ENCODE measurements around the gene NUDCD3. TPM values are rescaled to one million over a fixed set of nuclear protein-coding genes. Genes with fewer than 3 reads are reported as not detected.

Gene NUDCD3
- total RNA-seq, 1 experiment from 2014 or later: 117 TPM

GRCh38 chr7:44330331-44330730 is 160.1 kb downstream of the NUDCD3 start:
- in situ Hi-C loops (cut with HindIII; ENCODE audit: low pct_unique_long_range_greater_than_20kb, low sequenced_read_pairs): loop anchor here (25.0 kb wide), 1 partner anchor 118 kb away; the partner anchor contains the start of gene YKT6
- Histone ChIP-seq H3K4me1 (ENCODE audit: control insufficient read depth, insufficient read depth, low read length) (no peaks in the 10 kb centered on the region), H3K27me3 (ENCODE audit: control insufficient read depth, insufficient read depth, low read length) (peaks cover 2% of the 10 kb centered on the region; the same call in 1 of the 2 replicates), H3K9me3 (ENCODE audit: control insufficient read depth, insufficient read depth, low read depth, low read length) (no peaks in the 10 kb centered on the region), H3K36me3 (ENCODE audit: control insufficient read depth, insufficient read depth, low read length) (no peaks in the 10 kb centered on the region), H3K27ac (ENCODE audit: low read length) (no peak overlapping the region), H3K4me3 (ENCODE audit: low read depth in 2 of 2, low read length in 2 of 2) (no peak overlapping the region)
- ChIA-PET CTCF (no interaction called here), POLR2A (no interaction called here)
- BruUV-seq (replicated peaks): no TSS peak
- DNase-seq (ENCODE audit: low read depth, low spot score) (no peak), ATAC-seq (no peak)
- intact Hi-C loops (cut with micrococcal nuclease; ENCODE audit: unreplicated experiment): no loop called here
- TF ChIP-seq, protein P1, sequence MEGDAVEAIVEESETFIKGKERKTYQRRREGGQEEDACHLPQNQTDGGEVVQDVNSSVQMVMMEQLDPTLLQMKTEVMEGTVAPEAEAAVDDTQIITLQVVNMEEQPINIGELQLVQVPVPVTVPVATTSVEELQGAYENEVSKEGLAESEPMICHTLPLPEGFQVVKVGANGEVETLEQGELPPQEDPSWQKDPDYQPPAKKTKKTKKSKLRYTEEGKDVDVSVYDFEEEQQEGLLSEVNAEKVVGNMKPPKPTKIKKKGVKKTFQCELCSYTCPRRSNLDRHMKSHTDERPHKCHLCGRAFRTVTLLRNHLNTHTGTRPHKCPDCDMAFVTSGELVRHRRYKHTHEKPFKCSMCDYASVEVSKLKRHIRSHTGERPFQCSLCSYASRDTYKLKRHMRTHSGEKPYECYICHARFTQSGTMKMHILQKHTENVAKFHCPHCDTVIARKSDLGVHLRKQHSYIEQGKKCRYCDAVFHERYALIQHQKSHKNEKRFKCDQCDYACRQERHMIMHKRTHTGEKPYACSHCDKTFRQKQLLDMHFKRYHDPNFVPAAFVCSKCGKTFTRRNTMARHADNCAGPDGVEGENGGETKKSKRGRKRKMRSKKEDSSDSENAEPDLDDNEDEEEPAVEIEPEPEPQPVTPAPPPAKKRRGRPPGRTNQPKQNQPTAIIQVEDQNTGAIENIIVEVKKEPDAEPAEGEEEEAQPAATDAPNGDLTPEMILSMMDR (IDR thresholded peaks at IDR 0.05): no peak
- TF ChIP-seq POLR2AphosphoS5 (IDR thresholded peaks at IDR 0.05; ENCODE audit: low read depth, low read length): no peak
- no peak for TF ChIP-seq SIN3A (IDR thresholded peaks at IDR 0.05; ENCODE audit: borderline replicate concordance, insufficient read depth, low read depth, low read length)
- TF ChIP-seq, protein P2, sequence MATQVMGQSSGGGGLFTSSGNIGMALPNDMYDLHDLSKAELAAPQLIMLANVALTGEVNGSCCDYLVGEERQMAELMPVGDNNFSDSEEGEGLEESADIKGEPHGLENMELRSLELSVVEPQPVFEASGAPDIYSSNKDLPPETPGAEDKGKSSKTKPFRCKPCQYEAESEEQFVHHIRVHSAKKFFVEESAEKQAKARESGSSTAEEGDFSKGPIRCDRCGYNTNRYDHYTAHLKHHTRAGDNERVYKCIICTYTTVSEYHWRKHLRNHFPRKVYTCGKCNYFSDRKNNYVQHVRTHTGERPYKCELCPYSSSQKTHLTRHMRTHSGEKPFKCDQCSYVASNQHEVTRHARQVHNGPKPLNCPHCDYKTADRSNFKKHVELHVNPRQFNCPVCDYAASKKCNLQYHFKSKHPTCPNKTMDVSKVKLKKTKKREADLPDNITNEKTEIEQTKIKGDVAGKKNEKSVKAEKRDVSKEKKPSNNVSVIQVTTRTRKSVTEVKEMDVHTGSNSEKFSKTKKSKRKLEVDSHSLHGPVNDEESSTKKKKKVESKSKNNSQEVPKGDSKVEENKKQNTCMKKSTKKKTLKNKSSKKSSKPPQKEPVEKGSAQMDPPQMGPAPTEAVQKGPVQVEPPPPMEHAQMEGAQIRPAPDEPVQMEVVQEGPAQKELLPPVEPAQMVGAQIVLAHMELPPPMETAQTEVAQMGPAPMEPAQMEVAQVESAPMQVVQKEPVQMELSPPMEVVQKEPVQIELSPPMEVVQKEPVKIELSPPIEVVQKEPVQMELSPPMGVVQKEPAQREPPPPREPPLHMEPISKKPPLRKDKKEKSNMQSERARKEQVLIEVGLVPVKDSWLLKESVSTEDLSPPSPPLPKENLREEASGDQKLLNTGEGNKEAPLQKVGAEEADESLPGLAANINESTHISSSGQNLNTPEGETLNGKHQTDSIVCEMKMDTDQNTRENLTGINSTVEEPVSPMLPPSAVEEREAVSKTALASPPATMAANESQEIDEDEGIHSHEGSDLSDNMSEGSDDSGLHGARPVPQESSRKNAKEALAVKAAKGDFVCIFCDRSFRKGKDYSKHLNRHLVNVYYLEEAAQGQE (IDR thresholded peaks at IDR 0.05; ENCODE audit: insufficient read depth in 1 of 2, low read depth in 2 of 2, low read length in 1 of 2): no peak
- TF ChIP-seq TCF7L2 (IDR thresholded peaks at IDR 0.05; ENCODE audit: low read depth, low read length): no peak

DNA sequence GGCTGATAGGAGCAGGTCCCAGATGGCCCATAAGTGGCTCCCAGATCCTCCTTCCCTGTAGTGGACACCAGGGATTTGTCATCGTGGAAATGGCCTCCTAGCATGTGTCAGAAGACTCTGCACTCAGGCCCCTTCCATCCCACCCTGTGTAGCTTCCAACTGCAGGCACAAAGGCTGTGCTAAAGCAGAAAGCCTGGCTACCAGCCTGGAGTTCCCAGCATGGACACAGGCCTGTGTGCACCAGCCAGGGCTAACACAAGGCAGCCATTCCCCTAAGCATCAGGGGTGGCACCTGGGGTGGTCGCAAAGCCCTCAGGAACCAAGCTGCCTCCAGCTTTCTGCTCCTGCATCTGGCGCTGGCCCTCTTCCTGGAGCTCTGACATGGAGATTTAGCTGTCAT is 160.6 kb downstream of the NUDCD3 start:
- H3K4me3 ChIP-seq (ENCODE audit: low read depth in 2 of 2, low read length in 2 of 2): no peak overlapping the region
- no peak for ATAC-seq
- TF ChIP-seq, protein P2 (IDR thresholded peaks at IDR 0.05; ENCODE audit: insufficient read depth in 1 of 2, low read depth in 2 of 2, low read length in 1 of 2): no peak
- TF ChIP-seq SIN3A (IDR thresholded peaks at IDR 0.05; ENCODE audit: borderline replicate concordance, insufficient read depth, low read depth, low read length) (no peak), POLR2AphosphoS5 (IDR thresholded peaks at IDR 0.05; ENCODE audit: low read depth, low read length) (no peak)
- H3K27me3 ChIP-seq (ENCODE audit: control insufficient read depth, insufficient read depth, low read length): peaks cover 2% of the 10 kb centered on the region; the same call in 1 of the 2 replicates
- H3K9me3 ChIP-seq (ENCODE audit: control insufficient read depth, insufficient read depth, low read depth, low read length): no peaks in the 10 kb centered on the region
- H3K36me3 ChIP-seq (ENCODE audit: control insufficient read depth, insufficient read depth, low read length): no peaks in the 10 kb centered on the region
- ChIA-PET POLR2A (no interaction called here), CTCF (no interaction called here)
- H3K4me1 ChIP-seq (ENCODE audit: control insufficient read depth, insufficient read depth, low read length): no peaks in the 10 kb centered on the region
- H3K27ac ChIP-seq (ENCODE audit: low read length): no peak overlapping the region
- in situ Hi-C loops (cut with HindIII; ENCODE audit: low pct_unique_long_range_greater_than_20kb, low sequenced_read_pairs) (loop anchor here (25.0 kb wide), 1 partner anchor 118 kb away; the partner anchor contains the start of gene YKT6), intact Hi-C loops (cut with micrococcal nuclease; ENCODE audit: unreplicated experiment) (no loop called here)
- DNase-seq (ENCODE audit: low read depth, low spot score): no peak
- no TSS peak for BruUV-seq (replicated peaks)

Other genes starting within 250 kb of the NUDCD3 start
- gene CAMK2B, start 165.1 kb downstream of the NUDCD3 start, total RNA-seq (2021; ENCODE audit: unreplicated experiment): 0.26 TPM
- gene NPC1L1, start 50.7 kb upstream of the NUDCD3 start, total RNA-seq (2021; ENCODE audit: unreplicated experiment): not detected
- 147 TPM for gene DDX56, start 83.2 kb upstream of the NUDCD3 start, total RNA-seq (2021; ENCODE audit: unreplicated experiment)
- gene TMED4, start 91.6 kb upstream of the NUDCD3 start, total RNA-seq (2021; ENCODE audit: unreplicated experiment): 123 TPM
- gene OGDH, start 116.0 kb upstream of the NUDCD3 start, total RNA-seq (2021; ENCODE audit: unreplicated experiment): 166 TPM